Astrocyte of the cerebellum (primary cell): Measurements from ENCODE around the gene SMIM35.
"Not testable (repeated sequence)": the region's sequence is repeated elsewhere in the genome, so short reads cannot be mapped to it uniquely, and the experiment has no call there.

Experiments
- DNase-seq: peaks from one replicate; pipeline ENCODE4 v3.0.0-alpha.2; 2011; ENCODE audit warnings: low read depth
- H3K4me3 ChIP-seq: 2 replicates; pipeline ENCODE4 v1.5.1; 2011; ENCODE audit warnings: mild to moderate bottlenecking, low read depth, low read length, moderate library complexity
- in situ Hi-C: cut with HindIII; loops from 2 replicates; pipeline ENCODE4 v1.10.0; 2017; ENCODE audit warnings: low sequenced_read_pairs
- TF ChIP-seq, protein P1 (sequence below): IDR thresholded peaks from 2 replicates; pipeline ENCODE4 v1.5.1; 2012; ENCODE audit warnings: low read length, low read depth, moderate library complexity, mild to moderate bottlenecking; ENCODE audit errors: missing control alignments

SMIM35 gene

DNA sequence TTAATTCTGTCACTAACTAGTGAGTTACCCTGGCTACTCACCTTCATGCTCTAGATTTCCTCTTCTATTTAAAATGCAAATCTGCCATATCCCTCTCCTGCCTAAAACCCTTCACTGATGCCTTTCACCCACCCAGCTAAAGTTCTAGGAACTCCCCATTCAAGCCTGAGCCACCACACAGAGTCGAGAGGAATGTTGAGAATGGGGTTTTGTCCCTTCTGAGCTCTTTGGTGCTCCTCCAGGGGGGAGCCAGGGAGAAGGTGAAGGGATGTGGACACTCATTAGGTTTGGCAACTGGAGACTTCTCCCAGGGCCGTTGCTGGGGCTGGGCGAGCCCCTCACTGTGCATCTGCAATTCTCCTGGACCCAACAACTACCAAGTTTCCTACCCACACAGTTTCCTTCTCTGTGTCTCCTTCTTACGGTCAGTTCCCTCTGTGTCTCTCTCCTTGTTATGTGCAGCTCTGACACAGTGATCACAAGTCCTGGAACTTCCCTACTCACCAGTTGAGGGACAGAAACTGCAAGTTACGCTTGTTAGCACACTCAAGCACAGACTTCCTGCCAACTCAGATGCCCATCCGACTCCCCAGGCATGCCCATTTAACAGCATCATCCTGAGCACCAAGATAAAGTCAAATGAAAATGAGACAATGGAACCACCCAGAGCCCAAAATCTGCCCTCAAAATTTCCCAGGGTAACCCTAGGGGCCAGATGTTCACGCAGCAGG lies 107.1 kb downstream of the SMIM35 start:
- DNase-seq: no peak
- in situ Hi-C loops: no loop called here
- TF ChIP-seq, protein P1, sequence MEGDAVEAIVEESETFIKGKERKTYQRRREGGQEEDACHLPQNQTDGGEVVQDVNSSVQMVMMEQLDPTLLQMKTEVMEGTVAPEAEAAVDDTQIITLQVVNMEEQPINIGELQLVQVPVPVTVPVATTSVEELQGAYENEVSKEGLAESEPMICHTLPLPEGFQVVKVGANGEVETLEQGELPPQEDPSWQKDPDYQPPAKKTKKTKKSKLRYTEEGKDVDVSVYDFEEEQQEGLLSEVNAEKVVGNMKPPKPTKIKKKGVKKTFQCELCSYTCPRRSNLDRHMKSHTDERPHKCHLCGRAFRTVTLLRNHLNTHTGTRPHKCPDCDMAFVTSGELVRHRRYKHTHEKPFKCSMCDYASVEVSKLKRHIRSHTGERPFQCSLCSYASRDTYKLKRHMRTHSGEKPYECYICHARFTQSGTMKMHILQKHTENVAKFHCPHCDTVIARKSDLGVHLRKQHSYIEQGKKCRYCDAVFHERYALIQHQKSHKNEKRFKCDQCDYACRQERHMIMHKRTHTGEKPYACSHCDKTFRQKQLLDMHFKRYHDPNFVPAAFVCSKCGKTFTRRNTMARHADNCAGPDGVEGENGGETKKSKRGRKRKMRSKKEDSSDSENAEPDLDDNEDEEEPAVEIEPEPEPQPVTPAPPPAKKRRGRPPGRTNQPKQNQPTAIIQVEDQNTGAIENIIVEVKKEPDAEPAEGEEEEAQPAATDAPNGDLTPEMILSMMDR: no peak
- H3K4me3 ChIP-seq: no peak overlapping the region

DNA sequence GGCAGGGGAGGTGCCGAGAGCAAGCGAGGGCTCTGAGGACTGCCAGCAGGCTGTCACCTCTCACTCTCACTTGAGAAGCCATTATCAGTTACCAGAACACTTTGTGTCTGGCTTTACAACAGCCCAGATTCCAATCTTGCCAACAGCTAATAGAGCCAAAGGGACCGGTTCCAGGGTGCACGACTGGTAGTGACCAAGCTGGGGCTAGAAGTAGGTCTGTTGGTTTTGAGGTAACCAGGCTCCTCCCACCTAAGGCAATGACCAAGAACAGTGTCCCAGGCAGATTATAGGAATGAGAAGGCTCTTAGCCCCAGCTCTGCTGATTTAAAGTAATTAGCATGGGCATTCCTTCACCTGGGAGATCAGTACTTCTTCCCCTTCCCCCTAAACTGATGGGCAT lies 107.8 kb downstream of the SMIM35 start:
- in situ Hi-C loops: no loop called here
- TF ChIP-seq, protein P1: no peak
- no peak overlapping the region for H3K4me3 ChIP-seq

DNA sequence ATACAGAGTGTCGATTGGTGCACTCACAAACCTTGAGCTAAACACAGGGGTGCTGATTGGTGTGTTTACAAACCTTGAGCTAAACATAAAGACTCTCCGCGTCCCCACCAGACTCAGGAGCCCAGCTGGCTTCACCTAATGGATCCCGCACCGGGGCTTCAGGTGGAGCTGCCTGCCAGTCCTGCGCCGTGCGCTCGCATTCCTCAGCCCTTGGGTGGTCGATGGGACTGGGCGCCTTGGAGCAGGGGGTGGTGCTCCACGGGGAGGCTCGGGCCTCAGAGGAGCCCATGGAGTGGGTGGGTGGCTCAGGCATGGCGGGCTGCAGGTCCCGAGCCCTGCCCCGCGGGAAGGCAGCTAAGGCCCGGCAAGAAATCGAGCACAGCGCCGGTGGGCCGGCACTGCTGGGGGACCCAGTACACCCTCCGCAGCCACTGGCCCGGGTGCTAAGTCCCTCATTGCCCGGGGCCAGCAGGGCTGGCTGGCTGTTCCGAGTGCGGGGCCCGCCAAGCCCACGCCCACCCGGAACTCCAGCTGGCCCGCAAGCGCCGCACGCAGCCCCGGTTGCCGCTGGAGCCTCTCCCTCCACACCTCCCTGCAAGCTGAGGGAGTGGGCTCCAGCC lies 108.4 kb downstream of the SMIM35 start:
- DNase-seq, H3K4me3 ChIP-seq, in situ Hi-C loops: not testable (repeated sequence)

More for the DNA sequence above, 107.8 kb downstream of the SMIM35 start:
- no peak for DNase-seq

DNA sequence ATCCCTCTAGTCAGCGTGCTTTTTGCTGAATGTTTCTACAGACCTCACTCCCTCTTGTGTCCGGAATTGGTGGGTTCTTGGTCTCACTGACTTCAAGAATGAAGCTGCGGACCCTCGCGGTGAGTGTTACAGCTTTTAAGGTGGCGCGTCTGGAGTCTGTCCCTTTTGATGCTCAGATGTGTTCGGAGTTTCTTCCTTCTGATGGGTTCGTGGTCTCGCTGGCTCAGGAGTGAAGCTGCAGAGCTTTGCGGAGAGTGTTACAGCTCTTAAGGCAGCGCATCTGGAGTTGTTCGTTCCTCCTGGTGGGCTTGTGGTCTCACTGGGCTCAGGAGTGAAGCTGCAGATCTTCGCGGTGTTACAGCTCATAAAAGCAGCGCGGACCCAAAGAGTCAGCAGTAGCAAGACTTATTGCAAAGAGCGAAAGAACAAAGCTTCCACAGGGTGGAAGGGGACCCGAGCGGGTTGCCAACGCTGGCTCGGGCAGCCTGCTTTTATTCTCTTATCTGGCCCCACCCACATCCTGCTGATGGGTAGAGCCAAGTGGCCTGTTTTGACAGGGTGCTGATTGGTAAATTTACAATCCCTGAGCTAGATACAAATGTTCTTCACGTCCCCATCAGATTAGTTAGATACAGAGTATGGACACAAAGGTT lies 109.0 kb downstream of the SMIM35 start:
- DNase-seq, H3K4me3 ChIP-seq, in situ Hi-C loops: not testable (repeated sequence)

DNA sequence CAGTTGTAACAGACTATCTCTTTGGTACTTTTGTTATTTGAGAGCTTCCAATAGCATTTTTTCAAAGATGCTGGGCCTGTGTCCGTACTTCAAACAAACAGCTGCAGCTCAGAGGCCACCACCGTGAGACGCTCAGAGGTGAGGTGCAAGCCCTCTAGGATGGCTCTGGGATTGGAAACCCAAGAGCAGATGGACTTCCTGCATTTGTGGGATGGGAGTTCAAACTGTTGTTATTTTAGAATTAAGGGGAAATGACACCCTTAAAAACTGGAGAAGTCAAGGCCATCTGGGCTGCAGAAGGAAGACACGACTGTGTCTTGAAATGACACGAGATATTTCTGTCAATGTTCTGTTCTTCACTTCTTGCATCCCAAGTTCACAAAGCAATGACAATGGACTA lies 109.7 kb downstream of the SMIM35 start:
- TF ChIP-seq, protein P1: no peak
- in situ Hi-C loops: no loop called here
- no peak overlapping the region for H3K4me3 ChIP-seq
- no peak for DNase-seq

DNA sequence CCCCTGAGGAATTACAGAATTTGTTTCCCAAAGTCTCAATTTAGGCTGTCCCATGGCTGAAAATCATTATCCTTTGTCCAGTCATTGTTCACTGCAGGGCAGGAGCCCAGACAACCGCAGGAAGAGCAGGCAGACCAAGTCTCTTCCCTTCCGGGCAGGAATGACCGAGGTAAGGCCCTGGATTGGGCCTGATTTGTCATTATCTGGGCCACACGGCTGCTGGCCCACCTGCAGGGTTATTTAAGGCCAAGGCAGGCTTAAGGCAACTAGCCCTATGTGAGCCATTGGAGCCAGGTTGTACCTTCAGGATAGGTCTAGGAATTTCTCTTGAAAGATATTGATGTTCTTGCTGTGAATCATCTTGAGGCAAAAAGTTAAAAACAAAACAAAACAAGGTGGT lies 110.3 kb downstream of the SMIM35 start:
- in situ Hi-C loops: no loop called here
- no peak overlapping the region for H3K4me3 ChIP-seq
- TF ChIP-seq, protein P1: no peak
- no peak for DNase-seq

DNA sequence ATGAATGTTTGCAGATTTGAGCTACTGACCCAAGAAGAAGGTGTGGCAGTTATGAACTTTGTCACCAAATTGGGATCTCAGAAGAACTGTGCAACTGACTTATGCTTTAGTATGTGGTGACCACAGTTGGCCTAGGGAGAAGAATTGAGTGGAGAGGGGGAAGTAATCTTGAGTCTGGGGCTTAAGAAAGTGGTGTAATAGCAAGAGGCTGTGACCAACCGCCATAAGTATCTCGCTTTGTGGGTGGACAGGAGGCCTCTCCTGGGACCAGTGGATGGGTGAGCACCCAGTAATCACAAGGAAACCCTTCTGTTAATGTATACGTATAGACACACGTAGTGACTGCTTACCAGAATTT lies 113.3 kb downstream of the SMIM35 start:
- H3K4me3 ChIP-seq: no peak overlapping the region
- DNase-seq: no peak
- TF ChIP-seq, protein P1: no peak
- in situ Hi-C loops: loop anchor here (5.0 kb wide), 1 partner anchor 49 kb away; no protein-coding TSS in a partner anchor
